GM21576 (cell line): ENCODE data around the gene KRTAP26-1.

Experiments used
- ATAC-seq: cut with Tn5 transposase; IDR thresholded peaks from one replicate; pipeline ENCODE4 v1.9.1; 2021; ENCODE audit warnings: mild to moderate bottlenecking, moderate library complexity; ENCODE audit not compliant: unreplicated experiment

KRTAP26-1 gene

GRCh38 chr21:30271611-30272010, 48.5 kb downstream of the KRTAP26-1 start:
- no peak for ATAC-seq

GRCh38 chr21:30271156-30271555, 49.0 kb downstream of the KRTAP26-1 start:
- ATAC-seq: no peak

GRCh38 chr21:30269803-30270530, 50.1 kb downstream of the KRTAP26-1 start:
- ATAC-seq: no peak
